ENCODE data around the gene ZNF497. TPM values are rescaled to one million over a fixed set of nuclear protein-coding genes. Genes with fewer than 3 reads are reported as not detected.

Gene ZNF497
- total and polyA plus RNA-seq, 9 of the 15 experiments (the other 6 are each of a cell fraction or from before 2014, with no cell fraction given): 0.06 to 0.98 (median 0.44) TPM; not detected in 1

GRCh38 chr19:58305065-58305931 lies 57.3 kb downstream of the ZNF497 start, which contains the start of gene ERVK3-1 (continued):
- TF ChIP-seq NFIX (CRISPR knock-in tag; IDR thresholded peaks at IDR 0.05; ENCODE audit: low read depth) (no peak), TEAD2 (tag; IDR thresholded peaks at IDR 0.05) (no peak), COPS2 (conservative IDR thresholded peaks at IDR 0.05) (no peak), CHD1 (IDR thresholded peaks at IDR 0.05; ENCODE audit: low read length) (peak; percentile 42), CBX5 (IDR thresholded peaks at IDR 0.05; ENCODE audit: borderline replicate concordance, low read depth) (no peak), ZBTB43 (CRISPR knock-in tag; IDR thresholded peaks at IDR 0.05) (no peak), NFRKB (IDR thresholded peaks at IDR 0.05; ENCODE audit: low read depth) (peak; percentile 46; the same call in 1 of the 2 replicates), RAD21 (CRISPR knock-in tag; conservative IDR thresholded peaks at IDR 0.05 in 1 of 2, IDR thresholded peaks at IDR 0.05 in 1 of 2) (0 out of 4 replicates have a peak, but pooled peaks of 1 of the 2 experiments have one; percentile 10), ELF1 (tag; IDR thresholded peaks at IDR 0.05) (peak; percentile 99), RBM34 (IDR thresholded peaks at IDR 0.05; ENCODE audit: borderline replicate concordance, insufficient read depth, low read length) (no peak), ZNF407 (IDR thresholded peaks at IDR 0.05; ENCODE audit: low read depth) (no peak), FOXK2 (conservative IDR thresholded peaks at IDR 0.05 in 1 of 2, IDR thresholded peaks at IDR 0.05 in 1 of 2; ENCODE audit: low read depth in 2 of 2) (peak; percentile 56 to 80; a peak in 3 of 4 replicates), MTA3 (IDR thresholded peaks at IDR 0.05; ENCODE audit: borderline replicate concordance) (peak; percentile 92), TRIM28 (IDR thresholded peaks at IDR 0.05) (peak; percentile 14; the same call in 1 of the 2 replicates), CBX3 (IDR thresholded peaks at IDR 0.05; ENCODE audit: borderline replicate concordance in 1 of 2, low read length in 2 of 2) (no peak), ARNT (IDR thresholded peaks at IDR 0.05) (0 out of 4 replicates have a peak, but pooled peaks of 1 of the 2 experiments have one; percentile 8), ETV6 (IDR thresholded peaks at IDR 0.05; ENCODE audit: borderline replicate concordance in 1 of 2, low read depth in 2 of 2, low read length in 1 of 2) (peak; percentile 79 to 83; a peak in 3 of 4 replicates), ETV6 (CRISPR knock-in tag; IDR thresholded peaks at IDR 0.05; ENCODE audit: borderline replicate concordance) (0 out of 2 replicates have a peak, but pooled peaks have one; percentile 9)

Data from K562 (cell line).